Epithelial cell of esophagus (primary cell): ENCODE measurements around the gene FRMD8.

Experiments
- DNase-seq: peaks from one replicate; pipeline ENCODE4 v3.0.0; 2010; ENCODE audit warnings: low read depth
- H3K4me3 ChIP-seq: 2 replicates; pipeline ENCODE4 v1.5.1; 2011; ENCODE audit warnings: mild to moderate bottlenecking, low read length, control low read depth
- TF ChIP-seq, protein P1 (sequence below): IDR thresholded peaks from 2 replicates; pipeline ENCODE4 v1.5.1; 2011; ENCODE audit warnings: low read depth, mild to moderate bottlenecking, low read length, control low read depth, inconsistent platforms; ENCODE audit not compliant: insufficient read depth; ENCODE audit errors: missing control alignments

Gene FRMD8

DNA sequence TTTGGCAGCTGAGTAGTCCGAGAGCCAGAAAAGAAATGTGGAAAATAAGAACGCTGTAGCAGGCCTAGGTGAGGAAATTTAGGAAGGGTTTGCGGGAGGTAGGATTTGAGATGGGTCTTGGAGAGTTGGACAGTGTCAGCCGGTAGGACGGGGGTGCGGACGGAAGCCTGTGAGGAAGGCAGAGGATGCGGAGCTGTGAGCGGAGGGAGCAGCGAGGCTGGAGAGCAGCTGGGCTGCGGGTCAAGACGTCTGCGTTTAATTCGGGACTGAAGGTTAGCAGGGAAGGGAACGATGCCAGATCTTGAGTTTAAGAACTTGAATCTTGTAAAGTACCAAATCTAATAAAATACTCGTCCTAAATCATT is 32.6 kb upstream of the FRMD8 start:
- H3K4me3 ChIP-seq: peak overlapping the region; percentile 55
- TF ChIP-seq, protein P1, sequence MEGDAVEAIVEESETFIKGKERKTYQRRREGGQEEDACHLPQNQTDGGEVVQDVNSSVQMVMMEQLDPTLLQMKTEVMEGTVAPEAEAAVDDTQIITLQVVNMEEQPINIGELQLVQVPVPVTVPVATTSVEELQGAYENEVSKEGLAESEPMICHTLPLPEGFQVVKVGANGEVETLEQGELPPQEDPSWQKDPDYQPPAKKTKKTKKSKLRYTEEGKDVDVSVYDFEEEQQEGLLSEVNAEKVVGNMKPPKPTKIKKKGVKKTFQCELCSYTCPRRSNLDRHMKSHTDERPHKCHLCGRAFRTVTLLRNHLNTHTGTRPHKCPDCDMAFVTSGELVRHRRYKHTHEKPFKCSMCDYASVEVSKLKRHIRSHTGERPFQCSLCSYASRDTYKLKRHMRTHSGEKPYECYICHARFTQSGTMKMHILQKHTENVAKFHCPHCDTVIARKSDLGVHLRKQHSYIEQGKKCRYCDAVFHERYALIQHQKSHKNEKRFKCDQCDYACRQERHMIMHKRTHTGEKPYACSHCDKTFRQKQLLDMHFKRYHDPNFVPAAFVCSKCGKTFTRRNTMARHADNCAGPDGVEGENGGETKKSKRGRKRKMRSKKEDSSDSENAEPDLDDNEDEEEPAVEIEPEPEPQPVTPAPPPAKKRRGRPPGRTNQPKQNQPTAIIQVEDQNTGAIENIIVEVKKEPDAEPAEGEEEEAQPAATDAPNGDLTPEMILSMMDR: no peak
- no peak for DNase-seq

DNA sequence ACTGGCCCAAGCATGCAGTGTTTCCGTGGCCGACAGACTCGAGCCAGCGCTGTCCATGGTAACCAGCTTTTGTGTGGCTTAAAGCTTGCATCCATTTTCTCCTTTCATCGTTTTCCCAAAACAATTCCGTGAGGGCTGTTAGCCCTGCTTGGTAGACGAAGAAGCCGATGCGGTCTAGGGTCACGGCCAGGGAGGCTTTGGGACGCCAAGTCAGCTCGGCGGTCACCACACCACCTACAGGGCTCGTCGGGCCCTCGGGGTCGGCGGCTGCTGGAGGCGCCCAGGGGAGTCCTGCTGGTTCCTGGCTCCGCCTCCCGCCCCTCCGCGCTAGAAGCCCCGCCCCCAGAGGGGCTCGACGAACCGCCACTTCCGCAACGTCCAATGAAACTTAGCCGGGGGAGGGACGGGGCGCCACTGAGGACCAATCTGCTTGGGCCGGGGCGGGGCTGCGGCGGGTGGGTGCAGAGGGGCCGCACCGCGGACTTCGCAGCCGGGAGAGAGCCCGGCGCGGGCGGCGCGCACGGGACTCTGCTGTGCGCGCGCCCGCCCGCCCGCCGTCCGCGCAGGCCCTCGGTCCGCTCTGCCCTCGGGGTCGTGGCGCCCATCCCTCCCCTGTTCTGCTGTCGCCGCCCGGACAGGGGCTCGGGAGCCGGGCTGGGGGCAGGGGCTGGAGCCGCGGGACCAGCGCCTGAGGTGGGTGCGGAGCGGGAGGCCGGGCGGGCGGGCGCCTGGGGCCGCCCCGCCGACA is 32.0 kb upstream of the FRMD8 start, which contains the start of gene TIGD3:
TIGD3 (plus strand) TSS at position 487 of the 748 bp plus-strand sequence. CDS start 1,058 bp downstream, outside the sequence.
- TF ChIP-seq, protein P1: no peak
- H3K4me3 ChIP-seq: peak within 1 kb of the TSS; percentile 55
- peak; percentile 96 for DNase-seq

DNA sequence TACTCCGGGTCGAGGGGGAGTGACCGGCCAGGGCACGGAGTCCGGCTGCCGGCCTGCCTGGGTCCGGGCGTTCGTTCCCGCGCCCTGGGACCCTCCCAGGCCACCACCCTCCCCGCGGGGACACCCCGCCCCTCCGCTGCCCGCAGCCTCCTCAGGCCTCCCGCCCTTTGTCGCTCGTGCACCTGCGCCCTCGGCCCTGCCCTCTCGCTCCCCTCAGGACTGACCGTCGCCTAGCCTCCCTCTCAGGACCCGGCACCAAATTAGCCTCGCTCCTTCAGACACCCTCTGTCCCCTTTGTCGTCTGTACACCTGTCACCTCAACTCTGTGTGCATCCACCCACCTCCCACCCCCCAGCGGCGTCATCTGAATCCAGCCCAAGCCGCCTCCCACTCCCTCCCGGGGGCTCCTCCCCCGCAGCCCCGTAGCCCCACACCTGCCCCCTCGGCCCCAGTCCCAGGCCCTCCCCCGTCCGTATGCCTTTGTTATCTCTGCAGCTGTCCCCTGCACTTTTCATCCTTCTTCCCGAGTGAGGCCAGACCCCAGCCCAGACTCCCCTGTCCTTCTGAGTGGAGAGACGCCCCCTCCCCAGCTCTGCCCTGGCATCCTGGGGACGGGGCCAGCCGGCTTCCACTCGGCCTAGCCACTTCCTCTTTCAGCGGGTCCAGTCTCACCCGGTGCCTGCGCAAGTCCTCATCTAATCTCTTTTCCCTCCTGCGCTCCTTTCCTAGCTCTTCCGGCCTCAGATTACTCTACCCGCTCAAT is 31.2 kb upstream of the FRMD8 start:
- DNase-seq: no peak
- H3K4me3 ChIP-seq: peak overlapping the region; percentile 55
- TF ChIP-seq, protein P1: no peak

DNA sequence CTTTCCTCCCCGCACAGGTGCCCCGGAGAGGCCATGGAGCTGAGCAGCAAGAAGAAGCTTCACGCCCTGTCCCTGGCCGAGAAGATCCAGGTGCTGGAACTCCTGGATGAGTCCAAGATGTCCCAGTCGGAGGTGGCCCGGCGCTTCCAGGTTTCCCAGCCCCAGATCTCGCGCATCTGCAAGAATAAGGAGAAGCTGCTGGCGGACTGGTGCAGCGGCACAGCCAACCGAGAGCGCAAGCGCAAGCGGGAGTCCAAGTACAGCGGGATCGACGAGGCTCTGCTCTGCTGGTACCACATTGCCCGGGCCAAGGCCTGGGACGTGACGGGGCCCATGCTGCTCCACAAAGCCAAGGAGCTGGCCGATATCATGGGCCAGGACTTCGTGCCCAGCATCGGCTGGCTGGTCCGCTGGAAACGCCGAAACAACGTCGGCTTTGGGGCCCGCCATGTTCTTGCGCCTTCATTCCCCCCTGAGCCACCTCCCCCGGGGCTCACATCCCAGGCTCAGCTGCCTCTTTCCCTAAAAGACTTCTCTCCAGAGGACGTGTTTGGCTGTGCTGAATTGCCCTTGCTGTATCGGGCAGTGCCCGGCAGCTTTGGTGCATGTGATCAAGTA is 30.6 kb upstream of the FRMD8 start:
- peak overlapping the region; percentile 55 for H3K4me3 ChIP-seq

DNA sequence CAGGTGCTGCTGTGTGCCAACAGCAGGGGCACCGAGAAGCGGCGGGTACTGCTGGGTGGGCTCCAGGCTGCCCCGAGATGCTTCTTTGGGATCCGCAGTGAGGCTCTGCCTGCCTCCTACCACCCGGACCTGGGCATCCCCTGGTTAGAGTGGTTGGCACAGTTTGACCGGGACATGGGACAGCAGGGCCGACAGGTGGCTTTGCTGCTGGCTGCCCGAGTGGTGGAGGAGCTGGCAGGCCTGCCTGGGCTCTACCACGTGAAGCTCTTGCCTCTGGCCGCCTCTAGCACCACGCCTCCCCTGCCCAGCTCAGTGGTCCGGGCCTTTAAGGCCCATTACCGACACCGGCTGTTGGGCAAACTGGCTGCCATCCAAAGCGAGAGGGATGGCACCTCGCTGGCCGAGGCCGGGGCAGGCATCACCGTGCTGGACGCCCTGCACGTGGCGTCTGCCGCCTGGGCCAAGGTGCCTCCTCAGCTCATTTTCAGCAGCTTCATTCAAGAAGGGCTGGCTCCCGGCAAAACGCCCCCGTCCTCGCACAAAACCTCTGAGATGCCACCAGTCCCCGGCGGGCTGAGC is 30.0 kb upstream of the FRMD8 start:
- TF ChIP-seq, protein P1: no peak
- no peak overlapping the region for H3K4me3 ChIP-seq
- no peak for DNase-seq

More for the DNA sequence above, 30.6 kb upstream of the FRMD8 start:
- TF ChIP-seq, protein P1: no peak
- peak; percentile 63 for DNase-seq

DNA sequence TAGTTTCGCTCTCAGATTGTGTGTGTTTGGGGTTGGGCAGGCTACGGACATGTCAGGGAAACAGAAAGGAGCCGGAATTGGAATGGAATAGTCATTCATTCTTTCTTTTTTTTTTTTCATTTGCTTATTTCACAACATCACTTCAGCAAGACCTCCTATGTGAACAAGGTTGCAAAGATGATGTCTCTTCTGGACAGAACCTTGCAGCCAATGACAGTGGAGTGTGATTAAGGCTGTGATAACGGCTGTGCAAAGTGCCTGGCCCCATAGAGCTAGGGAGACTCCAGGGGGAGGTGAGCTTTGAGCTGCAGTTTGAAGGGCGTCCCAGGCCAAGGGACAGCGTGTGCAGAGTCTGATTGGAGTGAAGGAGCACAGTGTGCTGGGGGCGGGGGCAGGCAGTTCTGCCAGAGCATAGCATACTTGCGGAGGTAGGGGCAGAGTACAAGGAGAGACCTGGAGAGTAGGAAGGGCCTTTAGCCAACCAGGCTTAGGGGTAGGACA is 28.5 kb upstream of the FRMD8 start:
- TF ChIP-seq, protein P1: no peak
- H3K4me3 ChIP-seq: no peak overlapping the region
- no peak for DNase-seq
